ENCODE results near the gene ITIH4. TPM values are rescaled to one million over a fixed set of nuclear protein-coding genes. Genes with fewer than 3 reads are reported as not detected.

ITIH4 gene
- total RNA-seq, 1 donor from 2014 or later, result 1.1 TPM

DNA sequence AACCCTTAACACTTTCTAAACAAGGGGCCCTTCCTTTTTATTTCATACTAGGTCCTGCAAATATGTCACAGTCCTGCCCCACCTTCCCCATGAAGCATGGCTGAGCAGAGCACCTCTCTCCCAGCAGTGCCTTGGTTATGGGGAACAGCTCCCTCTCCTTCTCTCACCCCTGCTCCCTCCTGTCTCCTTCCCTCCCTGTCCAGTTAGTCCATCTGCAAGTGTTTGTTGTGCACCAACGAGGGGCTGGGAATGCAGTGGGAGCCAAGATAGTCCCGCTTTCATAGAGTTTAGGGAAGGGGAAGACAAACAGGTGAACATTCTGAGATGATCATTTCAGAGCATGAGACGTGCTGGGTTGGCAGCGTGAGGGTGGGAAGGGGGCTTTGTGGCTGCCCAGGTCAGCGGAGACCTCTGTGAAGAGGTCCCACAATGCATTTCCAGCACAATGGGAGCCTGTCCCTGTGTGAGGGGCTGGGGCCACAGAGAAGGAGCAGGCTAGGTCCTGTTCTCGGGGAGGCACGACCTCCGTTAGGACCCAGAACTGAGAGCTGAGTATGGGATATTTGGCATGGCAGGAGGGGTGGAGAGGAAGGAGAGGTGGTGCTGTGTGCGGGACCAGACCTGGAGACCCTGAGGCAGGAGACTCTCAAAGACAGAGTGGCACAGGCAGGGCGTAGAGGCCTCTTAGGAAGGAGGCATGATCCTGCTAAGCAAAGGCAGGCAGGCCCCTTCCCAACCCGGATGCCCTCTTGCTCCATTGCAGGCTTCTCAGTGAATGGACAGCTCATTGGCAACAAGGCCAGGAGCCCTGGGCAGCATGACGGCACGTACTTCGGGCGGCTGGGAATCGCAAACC lies 41.4 kb downstream of the ITIH4 start:
- no peaks in the 10 kb centered on the region for H4K20me1 ChIP-seq (ENCODE audit: low read depth)
- no peak overlapping the region for H3K4me3 Mint-ChIP-seq
- H3K27ac Mint-ChIP-seq, result peak overlapping the region; percentile 8

DNA sequence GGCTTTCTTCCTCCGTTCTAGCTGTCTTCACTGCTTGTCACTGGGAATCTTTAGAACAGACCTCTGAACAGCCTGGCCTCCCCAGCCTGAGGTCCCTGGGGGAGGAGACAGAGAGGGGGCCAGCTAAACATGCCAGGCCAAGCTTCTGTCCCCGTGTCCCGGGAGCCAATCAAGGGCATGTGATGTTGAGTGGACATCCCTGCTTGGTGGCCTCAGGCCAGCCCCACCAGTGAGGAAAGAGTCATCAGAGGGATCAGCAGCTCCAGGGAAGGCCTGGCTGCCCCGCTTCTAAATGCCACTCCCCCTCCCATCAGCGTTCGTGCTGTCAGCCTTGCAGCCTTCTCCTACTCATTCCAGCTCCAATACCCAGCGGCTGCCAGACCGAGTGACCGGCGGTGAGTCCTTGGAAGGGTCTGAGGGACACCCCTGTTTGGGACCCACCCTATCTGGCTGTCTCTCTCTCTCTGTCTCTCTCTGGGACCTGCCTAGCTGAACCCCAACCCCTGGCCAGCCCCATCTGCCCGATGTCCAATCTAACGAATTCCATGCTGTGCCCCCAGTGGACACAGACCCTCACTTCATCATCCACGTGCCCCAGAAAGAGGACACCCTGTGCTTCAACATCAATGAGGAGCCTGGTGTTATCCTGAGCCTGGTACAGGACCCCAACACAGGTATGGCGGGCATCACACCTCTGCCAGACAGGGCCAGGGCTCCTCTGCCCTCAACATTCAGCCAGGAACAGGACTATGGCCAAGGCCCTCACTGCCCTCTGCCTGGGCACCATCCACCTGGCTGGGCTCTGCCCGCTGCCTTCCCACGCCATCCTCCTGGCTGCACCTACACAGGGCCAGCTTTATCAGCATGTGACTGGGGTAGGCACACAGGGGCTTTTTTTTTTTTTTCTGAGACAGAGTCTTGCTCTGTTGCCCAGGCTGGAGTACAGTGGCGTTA lies 42.5 kb downstream of the ITIH4 start:
- no peaks in the 10 kb centered on the region for H4K20me1 ChIP-seq (ENCODE audit: low read depth)
- Mint-ChIP-seq H3K9me3 (no peaks in the 10 kb centered on the region), H3K4me3 (no peak overlapping the region), H3K27ac (peak overlapping the region; percentile 33), H3K27me3 (ENCODE audit: insufficient read depth, low read depth) (peaks cover 6% of the 10 kb centered on the region), H3K4me1 (peaks cover 13% of the 10 kb centered on the region), H3K36me3 (no peaks in the 10 kb centered on the region)
- no peak for DNase-seq (ENCODE audit: low spot score)
- no peak overlapping the region for H3K9ac ChIP-seq
- TF ChIP-seq, protein P1, sequence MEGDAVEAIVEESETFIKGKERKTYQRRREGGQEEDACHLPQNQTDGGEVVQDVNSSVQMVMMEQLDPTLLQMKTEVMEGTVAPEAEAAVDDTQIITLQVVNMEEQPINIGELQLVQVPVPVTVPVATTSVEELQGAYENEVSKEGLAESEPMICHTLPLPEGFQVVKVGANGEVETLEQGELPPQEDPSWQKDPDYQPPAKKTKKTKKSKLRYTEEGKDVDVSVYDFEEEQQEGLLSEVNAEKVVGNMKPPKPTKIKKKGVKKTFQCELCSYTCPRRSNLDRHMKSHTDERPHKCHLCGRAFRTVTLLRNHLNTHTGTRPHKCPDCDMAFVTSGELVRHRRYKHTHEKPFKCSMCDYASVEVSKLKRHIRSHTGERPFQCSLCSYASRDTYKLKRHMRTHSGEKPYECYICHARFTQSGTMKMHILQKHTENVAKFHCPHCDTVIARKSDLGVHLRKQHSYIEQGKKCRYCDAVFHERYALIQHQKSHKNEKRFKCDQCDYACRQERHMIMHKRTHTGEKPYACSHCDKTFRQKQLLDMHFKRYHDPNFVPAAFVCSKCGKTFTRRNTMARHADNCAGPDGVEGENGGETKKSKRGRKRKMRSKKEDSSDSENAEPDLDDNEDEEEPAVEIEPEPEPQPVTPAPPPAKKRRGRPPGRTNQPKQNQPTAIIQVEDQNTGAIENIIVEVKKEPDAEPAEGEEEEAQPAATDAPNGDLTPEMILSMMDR (IDR thresholded peaks at IDR 0.05), result no peak
- TF ChIP-seq EZH2phosphoT487 (IDR thresholded peaks at IDR 0.05) (no peak), EZH2 (IDR thresholded peaks at IDR 0.05) (no peak)
- H3K36me3 ChIP-seq, result no peaks in the 10 kb centered on the region
- H2AFZ ChIP-seq (replicated peaks), result no peak overlapping the region
- no peak overlapping the region for H3K27ac ChIP-seq
- no peaks in the 10 kb centered on the region for H3K4me1 ChIP-seq
- no peaks in the 10 kb centered on the region for H3K9me3 ChIP-seq (ENCODE audit: low read depth)
- no peaks in the 10 kb centered on the region for H3F3A ChIP-seq (ENCODE audit: low read depth)
- H3K27me3 ChIP-seq, result no peaks in the 10 kb centered on the region
- no peak overlapping the region for H3K4me3 ChIP-seq
- no peaks in the 10 kb centered on the region for H3K79me2 ChIP-seq (ENCODE audit: low read depth)
- no peak overlapping the region for H3K4me2 ChIP-seq

More for the DNA sequence above, 41.4 kb downstream of the ITIH4 start:
- no peak overlapping the region for H3K9ac ChIP-seq
- H3K9me3 ChIP-seq (ENCODE audit: low read depth), result no peaks in the 10 kb centered on the region
- DNase-seq (ENCODE audit: low spot score), result no peak
- no peaks in the 10 kb centered on the region for H3F3A ChIP-seq (ENCODE audit: low read depth)
- no peak overlapping the region for H3K4me2 ChIP-seq
- H3K36me3 ChIP-seq, result no peaks in the 10 kb centered on the region
- H3K27me3 Mint-ChIP-seq (ENCODE audit: insufficient read depth, low read depth), result peaks cover 2% of the 10 kb centered on the region
- TF ChIP-seq EZH2phosphoT487 (IDR thresholded peaks at IDR 0.05), result no peak
- TF ChIP-seq, protein P1 (IDR thresholded peaks at IDR 0.05), result no peak
- no peak for TF ChIP-seq EZH2 (IDR thresholded peaks at IDR 0.05)
- no peaks in the 10 kb centered on the region for H3K4me1 ChIP-seq
- no peaks in the 10 kb centered on the region for H3K36me3 Mint-ChIP-seq
- H3K79me2 ChIP-seq (ENCODE audit: low read depth), result no peaks in the 10 kb centered on the region
- H2AFZ ChIP-seq (replicated peaks), result no peak overlapping the region
- no peak overlapping the region for H3K4me3 ChIP-seq
- no peaks in the 10 kb centered on the region for H3K9me3 Mint-ChIP-seq
- H3K4me1 Mint-ChIP-seq, result peaks cover 17% of the 10 kb centered on the region
- no peak overlapping the region for H3K27ac ChIP-seq
- no peaks in the 10 kb centered on the region for H3K27me3 ChIP-seq

DNA sequence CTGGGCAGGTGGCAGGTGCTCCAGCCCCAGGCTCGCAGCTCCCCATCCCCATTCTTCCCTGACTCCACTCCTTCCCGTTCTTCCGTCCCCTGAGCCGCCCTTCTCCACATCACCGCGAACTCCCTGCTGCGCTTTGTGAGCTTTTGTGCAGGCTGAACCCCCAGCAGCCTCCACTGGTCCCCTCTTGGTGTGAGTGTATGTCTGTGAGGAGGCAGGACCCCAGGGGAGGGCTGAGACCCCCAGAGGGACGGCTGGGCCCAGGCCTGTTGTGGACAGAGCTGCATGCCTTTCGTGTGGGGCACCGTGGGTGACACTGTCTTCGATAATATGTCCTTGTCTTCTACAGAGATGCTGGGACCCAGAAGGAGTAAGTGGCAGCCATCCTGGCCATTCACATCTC lies 43.2 kb downstream of the ITIH4 start:
- Histone ChIP-seq H3K4me3 (no peak overlapping the region), H3K36me3 (no peaks in the 10 kb centered on the region), H3K4me2 (no peak overlapping the region), H3K9me3 (ENCODE audit: low read depth) (no peaks in the 10 kb centered on the region), H3F3A (ENCODE audit: low read depth) (no peaks in the 10 kb centered on the region), H2AFZ (replicated peaks) (no peak overlapping the region), H3K27me3 (no peaks in the 10 kb centered on the region), H3K4me1 (no peaks in the 10 kb centered on the region), H3K27ac (no peak overlapping the region), H3K79me2 (ENCODE audit: low read depth) (no peaks in the 10 kb centered on the region), H4K20me1 (ENCODE audit: low read depth) (no peaks in the 10 kb centered on the region), H3K9ac (no peak overlapping the region)
- DNase-seq (ENCODE audit: low spot score), result no peak
- Mint-ChIP-seq H3K9me3 (no peaks in the 10 kb centered on the region), H3K27me3 (ENCODE audit: insufficient read depth, low read depth) (peaks cover 6% of the 10 kb centered on the region), H3K4me3 (no peak overlapping the region), H3K36me3 (no peaks in the 10 kb centered on the region), H3K4me1 (peaks cover 10% of the 10 kb centered on the region), H3K27ac (peak overlapping the region; percentile 33)
- TF ChIP-seq, protein P1 (IDR thresholded peaks at IDR 0.05), result no peak
